Measurements from ENCODE around the gene MAPK8IP3.

The MAPK8IP3 gene

GRCh38 chr16:1763521-1764511 lies 57.8 kb downstream of the MAPK8IP3 start:
- peak; percentile 44 for DNase-seq

- DNase-seq: no peak
These were observed 59.0 kb downstream of the MAPK8IP3 start for GRCh38 chr16:1764971-1765370.

GRCh38 chr16:1765826-1766225 lies 59.8 kb downstream of the MAPK8IP3 start:
- DNase-seq: no peak

GRCh38 chr16:1766231-1766630 lies 60.2 kb downstream of the MAPK8IP3 start:
- no peak for DNase-seq

- no peak for DNase-seq
These were observed 60.7 kb downstream of the MAPK8IP3 start for GRCh38 chr16:1766701-1767100.

GRCh38 chr16:1767116-1767994 lies 61.4 kb downstream of the MAPK8IP3 start:
- no peak for DNase-seq

- DNase-seq: no peak
These were observed 62.2 kb downstream of the MAPK8IP3 start for GRCh38 chr16:1768061-1768766.

GRCh38 chr16:1768767-1769401 lies 62.9 kb downstream of the MAPK8IP3 start:
- DNase-seq: no peak

- no peak for DNase-seq
These were observed 63.7 kb downstream of the MAPK8IP3 start for GRCh38 chr16:1769402-1770300.

- DNase-seq: peak; percentile 16
These were observed 64.6 kb downstream of the MAPK8IP3 start for GRCh38 chr16:1770328-1771187.

GRCh38 chr16:1771188-1771863 lies 65.3 kb downstream of the MAPK8IP3 start, which contains the start of gene NME3:
Gene NME3, minus strand, starts transcription at chr16:1771543. Its CDS starts 9 bp downstream, at chr16:1771534.
- DNase-seq: peak; percentile 56

- no peak for DNase-seq
These were observed 65.9 kb downstream of the MAPK8IP3 start for GRCh38 chr16:1771864-1772361.

GRCh38 chr16:1772362-1772907 lies 66.4 kb downstream of the MAPK8IP3 start, which contains the start of gene EME2:
Gene EME2, plus strand, starts transcription at chr16:1772810. Its CDS starts 418 bp downstream, at chr16:1773228.
- DNase-seq: no peak

GRCh38 chr16:1772908-1773702 lies 67.1 kb downstream of the MAPK8IP3 start, which contains the start of gene MRPS34:
Gene MRPS34, minus strand, starts transcription at chr16:1773134. Its CDS starts 15 bp downstream, at chr16:1773119.
- DNase-seq: peak; percentile 85

GRCh38 chr16:1773703-1774447 lies 67.9 kb downstream of the MAPK8IP3 start:
- no peak for DNase-seq

GRCh38 chr16:1774448-1774780 lies 68.4 kb downstream of the MAPK8IP3 start:
- no peak for DNase-seq
